HFF-Myc (cell line): ENCODE measurements around the gene LGR6.
"Not testable (repeated sequence)": the region's sequence is repeated elsewhere in the genome, so short reads cannot be mapped to it uniquely, and the experiment has no call there.

Experiments
- DNase-seq: peaks from one replicate; pipeline ENCODE4 v3.0.0-alpha.2; 2011; ENCODE audit warnings: low read depth; ENCODE audit errors: extremely low read depth
- H3K4me3 ChIP-seq: replicated peaks from 2 replicates; pipeline ENCODE4 v1.5.1; 2011; ENCODE audit warnings: low read depth, mild to moderate bottlenecking, control low read depth, low read length
- TF ChIP-seq, protein P1 (sequence below): IDR thresholded peaks from 2 replicates; pipeline ENCODE4 v1.5.1; 2012; ENCODE audit warnings: mild to moderate bottlenecking, low read depth, low read length, control low read depth; ENCODE audit errors: missing control alignments

LGR6 gene

DNA sequence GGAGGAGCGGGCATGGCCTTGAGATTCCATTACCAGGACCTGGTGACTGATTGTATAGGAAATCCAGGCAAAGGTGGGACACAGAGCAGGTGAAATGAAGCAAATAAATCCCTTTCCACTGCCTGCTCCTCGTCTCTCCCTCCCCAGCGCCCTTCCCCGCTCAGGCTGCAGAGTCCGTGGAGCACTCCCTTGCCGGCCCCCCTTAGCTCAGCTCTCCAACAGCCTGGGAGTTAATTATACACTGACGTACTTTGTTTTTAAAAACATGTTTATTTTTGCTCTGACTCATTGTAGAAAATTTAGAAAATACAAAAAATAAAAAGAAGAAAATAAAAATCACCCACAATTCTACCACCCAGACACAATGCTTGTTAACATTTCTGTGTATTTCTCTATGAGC, 61.7 kb downstream of the LGR6 start:
- TF ChIP-seq, protein P1, sequence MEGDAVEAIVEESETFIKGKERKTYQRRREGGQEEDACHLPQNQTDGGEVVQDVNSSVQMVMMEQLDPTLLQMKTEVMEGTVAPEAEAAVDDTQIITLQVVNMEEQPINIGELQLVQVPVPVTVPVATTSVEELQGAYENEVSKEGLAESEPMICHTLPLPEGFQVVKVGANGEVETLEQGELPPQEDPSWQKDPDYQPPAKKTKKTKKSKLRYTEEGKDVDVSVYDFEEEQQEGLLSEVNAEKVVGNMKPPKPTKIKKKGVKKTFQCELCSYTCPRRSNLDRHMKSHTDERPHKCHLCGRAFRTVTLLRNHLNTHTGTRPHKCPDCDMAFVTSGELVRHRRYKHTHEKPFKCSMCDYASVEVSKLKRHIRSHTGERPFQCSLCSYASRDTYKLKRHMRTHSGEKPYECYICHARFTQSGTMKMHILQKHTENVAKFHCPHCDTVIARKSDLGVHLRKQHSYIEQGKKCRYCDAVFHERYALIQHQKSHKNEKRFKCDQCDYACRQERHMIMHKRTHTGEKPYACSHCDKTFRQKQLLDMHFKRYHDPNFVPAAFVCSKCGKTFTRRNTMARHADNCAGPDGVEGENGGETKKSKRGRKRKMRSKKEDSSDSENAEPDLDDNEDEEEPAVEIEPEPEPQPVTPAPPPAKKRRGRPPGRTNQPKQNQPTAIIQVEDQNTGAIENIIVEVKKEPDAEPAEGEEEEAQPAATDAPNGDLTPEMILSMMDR, result no peak
- no peak for DNase-seq
- no peak overlapping the region for H3K4me3 ChIP-seq

DNA sequence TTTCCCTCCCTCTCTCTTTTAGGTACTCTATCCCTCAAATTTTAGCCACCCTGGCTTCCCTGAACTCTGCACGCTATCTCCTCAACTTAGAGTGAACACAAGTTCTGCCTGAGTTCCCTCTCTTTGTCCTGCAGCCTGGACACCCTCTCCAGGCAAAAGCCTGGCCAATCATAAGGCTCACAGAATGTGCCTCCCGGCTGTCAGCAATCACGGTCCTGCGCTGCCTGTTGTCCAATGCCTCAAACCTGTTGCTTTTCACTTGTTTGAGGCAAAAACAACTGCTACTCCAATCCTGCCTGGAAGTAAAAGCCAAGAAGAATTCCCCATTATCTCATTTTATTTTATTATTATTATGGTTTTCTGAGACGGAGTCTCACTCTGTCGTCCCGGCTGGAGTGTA, 66.1 kb downstream of the LGR6 start:
- H3K4me3 ChIP-seq, result no peak overlapping the region
- no peak for DNase-seq
- TF ChIP-seq, protein P1, result no peak

DNA sequence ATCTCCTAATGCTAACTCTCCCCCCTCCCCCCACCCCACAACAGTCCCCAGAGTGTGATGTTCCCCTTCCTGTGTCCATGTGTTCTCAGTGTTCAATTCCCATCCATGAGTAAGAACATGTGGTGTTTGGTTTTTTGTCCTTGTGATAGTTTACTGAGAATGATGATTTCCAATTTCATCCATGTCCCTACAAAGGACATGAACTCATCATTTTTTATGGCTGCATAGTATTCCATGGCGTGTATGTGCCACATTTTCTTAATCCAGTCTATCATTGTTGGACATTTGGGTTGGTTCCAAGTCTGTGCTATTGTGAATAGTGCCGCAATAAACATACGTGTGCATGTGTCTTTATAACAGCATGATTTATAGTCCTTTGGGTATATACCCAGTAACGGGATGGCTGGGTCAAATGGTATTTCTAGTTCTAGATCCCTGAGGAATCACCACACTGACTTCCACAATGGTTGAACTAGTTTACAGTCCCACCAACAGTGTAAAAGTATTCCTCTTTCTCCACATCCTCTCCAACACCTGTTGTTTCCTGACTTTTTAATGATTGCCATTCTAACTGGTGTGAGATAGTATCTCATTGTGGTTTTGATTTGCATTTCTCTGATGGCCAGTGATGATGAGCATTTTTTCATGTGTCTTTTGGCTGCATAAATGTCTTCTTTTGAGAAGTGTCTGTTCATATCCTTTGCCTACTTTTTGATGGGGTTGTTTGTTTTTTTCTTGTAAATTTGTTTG, 67.8 kb downstream of the LGR6 start:
- DNase-seq, H3K4me3 ChIP-seq: not testable (repeated sequence)

DNA sequence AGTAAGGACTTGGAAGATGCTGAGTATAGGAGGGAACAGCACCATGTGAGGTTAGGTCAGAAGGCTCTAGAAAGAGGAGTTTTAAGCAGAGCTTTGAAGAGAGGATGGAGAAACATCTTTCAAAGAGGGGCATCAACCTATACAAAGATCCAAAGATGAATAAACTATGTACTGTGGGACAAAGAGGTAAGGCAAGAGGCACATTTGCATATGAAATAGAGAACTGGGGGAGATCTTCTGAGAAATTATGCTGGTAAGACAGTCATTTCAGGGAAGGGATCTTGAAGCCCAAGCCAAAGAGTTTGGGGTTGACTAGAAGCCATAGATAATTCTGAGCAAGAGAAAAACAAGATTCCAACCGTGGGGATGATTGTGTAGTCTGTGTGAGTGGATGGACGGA, 70.0 kb downstream of the LGR6 start:
- TF ChIP-seq, protein P1, result no peak
- H3K4me3 ChIP-seq, result no peak overlapping the region
- DNase-seq, result no peak

DNA sequence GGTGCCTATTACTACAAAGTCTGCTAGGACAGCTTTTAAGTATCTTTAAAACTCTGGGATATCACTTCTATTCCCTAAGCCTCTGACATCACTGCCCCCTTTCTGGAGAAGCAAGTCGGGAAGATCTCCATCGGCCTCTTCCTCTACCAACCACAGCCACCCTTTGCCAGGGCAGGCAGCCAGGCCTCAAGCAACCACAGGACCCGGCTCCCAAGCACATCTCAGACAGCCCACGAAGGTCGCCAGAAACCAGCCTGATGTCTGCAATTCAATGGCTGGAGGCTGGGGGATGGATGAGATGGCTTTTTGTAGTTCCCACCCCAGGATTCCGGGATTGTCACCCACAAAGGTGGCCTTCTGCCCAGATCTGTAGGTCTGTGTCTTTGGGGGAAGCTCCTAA, 70.7 kb downstream of the LGR6 start:
- no peak for DNase-seq
- no peak overlapping the region for H3K4me3 ChIP-seq
- TF ChIP-seq, protein P1, result no peak

DNA sequence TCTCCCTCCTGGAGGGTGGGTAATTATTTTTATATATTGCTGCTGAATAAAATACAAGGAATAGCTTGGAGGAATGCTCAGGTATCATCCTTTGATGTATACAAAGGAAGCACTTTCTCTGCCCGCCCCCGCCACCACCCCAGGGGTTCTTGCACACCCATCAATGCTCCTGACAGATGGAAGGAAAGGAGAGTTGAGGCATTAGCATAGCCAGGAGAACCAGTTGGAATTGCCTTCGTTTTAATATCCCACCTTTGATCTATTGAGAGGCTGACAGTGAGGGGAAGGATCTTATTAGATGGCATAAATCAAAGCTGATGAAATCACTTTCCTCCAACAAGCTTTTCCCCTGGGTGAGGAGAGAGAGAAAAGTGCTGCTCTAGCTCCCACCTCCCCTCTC, 71.1 kb downstream of the LGR6 start:
- no peak overlapping the region for H3K4me3 ChIP-seq
- DNase-seq, result no peak
- TF ChIP-seq, protein P1, result no peak

DNA sequence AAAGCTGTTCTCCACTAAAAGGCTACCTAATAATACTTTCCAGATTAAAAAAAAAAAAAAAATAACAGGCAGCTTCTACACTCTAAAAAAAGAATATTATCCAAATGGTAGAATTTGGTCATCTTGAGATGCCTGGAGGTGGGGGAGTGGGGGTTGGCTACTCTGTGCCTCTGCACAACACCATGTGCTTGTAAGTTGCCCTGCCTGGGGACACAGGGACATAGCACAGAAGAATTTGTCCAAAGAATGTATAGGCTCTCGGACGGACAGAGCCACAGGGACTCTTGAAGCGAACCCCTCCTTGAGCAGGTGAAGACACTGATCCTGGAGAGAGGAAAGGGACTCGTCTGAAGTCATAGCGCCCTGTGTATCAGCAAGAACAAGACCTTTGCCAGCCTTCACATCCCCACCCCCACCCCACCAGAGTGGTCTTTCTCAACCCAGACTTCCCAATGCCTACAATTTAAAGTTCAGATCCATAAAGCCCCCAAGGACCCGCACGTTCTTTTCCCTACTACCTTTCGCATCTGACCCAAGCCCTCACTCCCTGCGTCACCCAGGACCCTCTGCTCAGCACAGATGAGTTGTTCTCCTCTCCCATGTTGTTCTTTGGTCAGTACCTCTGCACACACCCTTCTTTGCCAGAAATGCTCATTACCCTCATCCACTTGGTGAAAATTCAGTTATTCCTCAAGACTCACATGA, 72.6 kb downstream of the LGR6 start:
- TF ChIP-seq, protein P1, result no peak

More for the DNA sequence above, 72.6 kb downstream of the LGR6 start:
- no peak for DNase-seq
- H3K4me3 ChIP-seq, result no peak overlapping the region
